ENCODE data around the gene ZNF785.
"Not testable (repeated sequence)": the region's sequence is repeated elsewhere in the genome, so short reads cannot be mapped to it uniquely, and the experiment has no call there.

ZNF785 gene

DNA sequence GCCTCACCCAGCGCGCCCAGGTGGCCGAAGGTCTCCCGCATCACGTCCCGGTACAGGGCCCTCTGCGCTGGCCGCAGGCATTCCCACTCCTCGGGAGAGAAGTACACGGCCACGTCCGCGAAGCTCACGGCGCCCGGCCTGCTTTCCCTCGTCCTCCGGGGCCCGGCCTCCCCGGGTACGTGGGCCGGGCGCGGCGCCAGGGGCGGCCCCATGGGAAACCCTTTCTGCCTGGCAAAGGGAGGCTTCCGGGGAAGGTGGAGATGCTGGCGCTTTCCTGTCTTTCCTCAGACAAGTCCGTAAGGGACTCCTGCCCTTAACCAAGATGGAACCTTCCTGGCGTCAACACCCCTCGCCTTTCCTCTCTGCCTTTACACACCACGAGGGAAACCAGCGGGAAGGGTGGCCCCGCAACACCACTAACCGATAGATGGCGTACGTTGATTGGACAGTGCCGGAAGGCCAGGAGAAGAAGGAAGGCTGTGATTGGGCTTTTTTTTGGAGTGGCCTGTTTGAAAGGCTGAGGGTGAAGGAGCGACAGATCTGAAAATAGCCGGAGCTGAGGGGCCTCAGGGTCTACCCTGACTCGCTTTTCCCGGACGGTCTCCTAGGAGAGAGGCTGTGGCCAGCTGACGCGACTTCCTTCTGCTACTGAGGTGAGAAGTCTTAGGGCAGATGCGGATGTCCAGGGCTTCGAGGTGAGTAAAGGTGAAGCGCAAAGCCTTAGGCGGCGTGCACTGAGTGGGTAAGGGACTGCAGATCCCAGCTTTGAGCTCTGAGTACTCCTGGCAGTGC, at the start of gene ZNF785:
Gene ZNF785 (minus strand): TSS at position 298 of the 792 bp plus-strand sequence. CDS start 86 bp downstream, at position 212.
- DNase-seq (ENCODE audit: low read depth), result peak; percentile 95

- DNase-seq (ENCODE audit: low read depth), result no peak
Measured at GRCh38 chr16:30633526-30633925, 48.0 kb upstream of the ZNF785 start.

GRCh38 chr16:30632454-30632853, 47.0 kb upstream of the ZNF785 start:
- not testable (repeated sequence) for DNase-seq (ENCODE audit: low read depth)

DNA sequence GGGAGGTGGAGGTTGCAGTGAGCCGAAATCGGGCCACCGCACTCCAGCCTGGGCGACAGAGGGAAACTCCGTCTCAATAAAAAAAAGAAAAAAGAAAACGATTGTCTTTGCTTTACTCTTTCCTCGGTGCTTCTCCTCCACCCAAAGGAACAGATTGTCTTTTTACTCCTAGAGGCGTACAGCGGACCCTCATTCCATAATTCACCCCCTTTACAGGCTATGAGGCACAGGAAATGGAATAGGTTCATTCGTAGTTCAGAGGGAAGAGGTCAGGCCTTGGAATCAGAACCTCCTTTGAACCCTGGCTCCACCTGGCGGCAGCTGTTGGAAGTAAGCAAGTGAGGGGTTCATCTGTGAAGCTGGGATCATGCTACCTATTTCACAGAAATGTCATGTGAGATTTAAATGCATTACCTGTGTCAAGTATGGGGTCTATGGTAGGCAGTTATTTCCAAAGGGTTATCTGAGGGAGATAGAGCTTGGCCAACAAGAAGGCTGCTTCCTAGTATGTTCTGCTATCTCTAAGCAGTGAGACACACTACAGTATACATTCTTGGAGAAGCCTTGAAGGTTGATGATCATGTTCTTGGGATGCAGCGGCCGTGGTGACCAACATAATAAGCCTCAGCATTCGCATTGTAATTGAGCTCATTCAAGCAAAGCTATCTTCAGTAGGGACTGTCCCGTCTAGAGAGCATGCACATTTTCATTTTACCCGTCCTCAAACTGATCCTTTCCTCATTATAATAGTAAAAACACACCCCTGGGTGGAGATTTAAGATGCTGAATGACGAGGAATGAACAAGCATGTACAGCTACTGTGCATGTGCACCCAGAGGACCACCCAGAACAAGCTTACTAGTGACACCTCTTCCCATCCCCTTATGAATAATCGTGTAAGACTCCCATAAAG, 43.4 kb upstream of the ZNF785 start:
- no peak for DNase-seq (ENCODE audit: low read depth)

GRCh38 chr16:30626236-30626635, 40.7 kb upstream of the ZNF785 start:
- no peak for DNase-seq (ENCODE audit: low read depth)

DNA sequence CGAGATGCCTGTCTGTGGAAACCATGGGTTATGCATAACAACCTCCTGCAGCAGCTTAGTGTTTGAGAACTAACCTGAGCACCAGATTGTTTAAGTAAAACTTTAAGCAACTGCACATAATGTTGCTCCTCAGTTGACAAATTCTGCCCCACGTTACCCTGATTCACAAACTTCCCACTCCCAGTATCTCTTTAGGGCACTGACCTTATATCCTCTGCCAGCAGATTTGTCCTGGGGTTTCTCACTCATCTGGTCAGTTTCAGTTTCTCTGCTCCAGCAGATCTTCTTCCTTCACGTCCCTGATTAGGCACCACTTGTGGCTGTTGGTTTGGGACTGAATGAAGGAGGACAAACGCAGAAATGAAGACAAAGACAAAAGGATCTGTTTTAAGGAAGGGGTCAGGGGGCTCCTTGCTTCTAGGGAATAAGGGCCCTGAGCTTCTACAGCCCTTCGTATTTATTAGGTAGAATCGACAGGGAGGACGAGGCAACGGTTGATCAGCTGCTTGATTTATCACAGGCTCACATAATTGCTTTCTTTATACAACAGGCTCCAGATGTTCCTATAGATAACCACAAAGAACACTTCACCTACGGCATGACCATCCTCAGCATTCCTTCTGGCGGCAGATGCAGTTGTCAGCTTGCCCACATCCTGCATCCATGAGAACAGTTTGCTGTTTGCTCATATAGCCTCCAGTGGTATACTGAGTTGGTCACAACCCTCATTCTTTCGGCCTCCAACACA, 38.2 kb upstream of the ZNF785 start:
- no peak for DNase-seq (ENCODE audit: low read depth)

DNA sequence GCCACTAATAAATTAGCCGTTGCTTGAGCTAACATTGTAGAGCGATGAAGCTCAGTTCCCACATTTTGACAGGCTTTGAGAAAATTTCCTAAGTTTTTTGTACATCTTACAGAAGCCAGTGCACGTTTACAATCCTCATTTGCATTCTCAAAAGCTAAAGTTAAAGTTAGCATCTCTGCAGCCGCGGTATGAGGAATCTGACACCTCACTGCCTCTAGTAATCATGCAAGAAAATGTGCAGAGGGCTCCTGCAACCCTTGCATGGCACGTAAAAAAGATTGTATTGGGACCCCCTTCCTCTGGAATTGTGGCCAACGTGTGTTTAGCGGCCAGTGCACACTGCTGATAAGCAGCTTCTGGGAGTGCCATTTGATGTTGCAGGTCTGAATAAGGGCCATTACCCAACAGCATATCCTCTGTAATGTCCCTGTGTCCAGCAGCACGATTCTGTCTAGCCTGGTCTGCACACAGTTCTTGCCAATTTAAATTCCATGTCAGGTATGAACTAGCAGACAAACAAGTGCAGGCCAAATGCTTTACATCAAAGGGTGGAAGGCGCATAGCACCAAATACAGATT, 37.0 kb upstream of the ZNF785 start:
- DNase-seq (ENCODE audit: low read depth), result no peak

DNA sequence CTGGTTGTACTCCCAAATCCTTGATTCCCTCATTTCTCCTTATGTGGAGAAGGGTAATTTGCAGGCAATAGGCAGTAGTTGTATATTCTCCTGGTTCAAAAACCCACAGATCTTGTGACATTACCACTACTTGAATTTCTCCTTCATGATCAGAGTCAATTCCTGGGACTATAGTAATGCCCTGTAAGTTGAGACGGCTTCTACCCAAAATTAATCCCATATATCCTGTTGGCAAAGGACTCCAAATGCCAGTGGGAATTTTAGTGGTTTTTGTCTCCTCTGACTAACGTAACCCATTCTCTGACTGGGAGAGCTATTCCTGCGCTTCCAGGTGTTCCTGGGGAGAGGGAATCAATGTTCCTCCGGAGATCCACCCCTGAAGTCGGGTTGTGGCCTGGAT, 36.3 kb upstream of the ZNF785 start:
- DNase-seq (ENCODE audit: low read depth), result no peak

DNA sequence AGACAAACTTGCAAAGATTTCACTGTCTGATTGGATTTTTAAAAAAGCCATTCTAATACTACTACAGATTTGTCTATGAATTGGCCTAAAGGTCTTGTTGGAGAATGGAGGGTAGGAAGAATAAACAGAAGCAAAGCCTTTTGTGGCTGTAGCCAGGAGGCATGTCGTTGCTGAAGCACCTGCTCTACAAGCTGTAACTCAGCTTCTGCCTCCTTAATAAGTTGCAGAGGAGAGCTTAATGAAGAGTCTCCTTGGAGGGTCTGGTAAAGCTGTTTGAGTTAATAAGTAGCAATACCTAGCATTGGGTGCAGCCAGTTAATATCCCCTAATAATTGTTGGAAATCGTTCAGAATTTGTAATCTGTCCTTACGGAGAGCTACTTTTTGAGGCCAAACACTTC, 34.7 kb upstream of the ZNF785 start:
- DNase-seq (ENCODE audit: low read depth), result no peak

GRCh38 chr16:30619638-30620037, 34.1 kb upstream of the ZNF785 start:
- no peak for DNase-seq (ENCODE audit: low read depth)

- DNase-seq (ENCODE audit: low read depth), result no peak
Measured at GRCh38 chr16:30619202-30619601, 33.7 kb upstream of the ZNF785 start.

DNA sequence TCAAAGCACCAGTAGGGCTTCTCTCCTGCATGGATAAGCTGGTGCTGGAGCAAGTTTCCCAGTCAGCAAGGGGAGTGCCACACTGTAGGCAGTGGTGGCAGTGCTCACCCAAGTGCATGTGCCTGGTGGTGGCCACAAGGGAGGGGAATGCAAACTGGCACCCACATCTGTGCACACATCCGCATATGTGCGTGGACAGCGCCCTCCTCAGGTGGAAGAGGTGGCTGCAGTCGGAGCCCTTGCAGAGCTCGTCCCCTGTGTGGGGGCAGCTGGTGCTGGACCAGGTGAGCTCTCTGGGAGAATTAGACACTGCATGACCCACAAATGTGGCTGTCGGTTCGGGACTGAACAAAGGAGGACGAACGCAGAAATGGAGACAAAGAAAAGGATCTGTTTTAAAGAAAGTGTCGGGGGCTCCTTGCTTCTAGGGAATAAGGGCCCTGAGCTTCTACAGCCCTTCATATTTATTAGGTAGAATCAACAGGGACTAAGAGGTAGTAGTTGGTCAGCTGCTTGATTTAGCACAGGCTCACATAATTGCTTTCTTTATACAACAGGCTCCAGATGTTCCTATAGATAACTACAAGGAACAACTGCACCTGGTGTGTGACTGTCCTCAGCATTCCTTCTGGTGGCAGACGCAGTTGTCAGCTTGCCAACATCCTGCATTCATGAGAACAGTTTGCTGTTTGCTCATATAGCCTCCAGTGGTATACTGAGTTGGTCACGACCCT, 30.0 kb upstream of the ZNF785 start:
- no peak for DNase-seq (ENCODE audit: low read depth)

GRCh38 chr16:30609926-30610839, 24.7 kb upstream of the ZNF785 start, which contains the start of gene ZNF689:
Gene ZNF689 (minus strand): TSS chr16:30610389. CDS start chr16:30610041, 348 bp downstream.
- peak; percentile 89 for DNase-seq (ENCODE audit: low read depth)

DNA sequence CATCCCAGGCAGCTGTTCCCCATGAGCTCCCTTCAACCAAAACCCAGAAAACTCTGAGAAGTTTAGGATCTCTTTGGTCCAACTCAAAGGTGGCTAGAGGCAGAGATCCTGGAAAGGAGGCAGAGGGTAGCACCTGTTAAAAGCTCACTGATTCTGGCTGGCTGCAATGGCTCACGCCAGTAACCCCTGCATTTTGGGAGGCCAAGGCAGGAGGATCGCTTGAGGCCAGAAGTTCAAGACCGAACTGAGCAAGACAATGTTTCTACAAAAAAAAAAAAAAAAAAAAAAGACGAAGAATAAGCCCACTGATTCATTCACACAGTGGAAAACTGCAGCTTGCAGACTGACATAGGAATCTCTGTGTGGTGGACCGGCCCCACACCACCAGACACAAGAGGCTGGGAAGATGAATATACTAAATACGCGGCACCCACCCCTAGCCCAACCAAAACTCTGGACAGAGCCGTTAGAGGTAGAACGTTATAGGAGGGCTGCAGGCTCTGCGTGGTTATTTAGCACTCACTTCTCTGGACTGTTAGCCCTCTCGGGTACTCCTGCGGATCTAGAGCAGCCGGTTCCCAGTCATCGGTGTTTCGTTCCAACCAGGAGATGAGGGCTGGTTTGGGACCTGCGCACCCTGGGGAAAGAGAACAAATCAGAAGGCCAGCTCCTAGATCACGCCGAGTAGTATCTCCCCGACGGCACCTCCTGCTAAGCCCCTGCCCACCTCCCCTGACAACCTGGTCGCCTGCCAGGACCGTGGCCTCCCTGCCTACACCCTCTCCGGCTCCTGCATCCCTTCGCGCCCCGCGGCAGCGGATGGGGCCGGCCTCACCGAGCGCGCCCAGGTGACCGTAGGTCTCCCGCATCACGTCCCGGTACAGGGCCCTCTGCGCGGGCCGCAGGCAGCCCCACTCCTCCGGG, 23.8 kb upstream of the ZNF785 start:
- no peak for DNase-seq (ENCODE audit: low read depth)

DNA sequence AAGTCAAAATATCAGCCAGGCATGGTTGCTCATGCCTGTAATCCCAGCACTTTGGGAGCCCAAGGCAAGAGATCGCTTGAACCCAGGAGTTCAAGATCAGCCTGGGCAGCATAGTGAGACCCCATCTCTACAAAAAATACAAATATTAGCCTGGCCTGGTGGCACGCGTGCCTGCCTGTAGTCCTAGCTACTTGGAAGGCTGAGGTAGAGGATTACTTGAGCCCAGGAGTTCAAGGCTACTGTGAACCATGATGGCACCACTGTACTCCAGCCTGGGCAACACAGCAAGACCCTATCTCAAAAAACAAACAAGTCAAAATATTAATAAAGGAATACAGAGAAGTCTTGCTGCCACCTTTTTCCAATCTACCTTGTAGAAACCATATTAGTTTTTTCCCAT, 20.5 kb upstream of the ZNF785 start:
- DNase-seq (ENCODE audit: low read depth), result no peak

GRCh38 chr16:30605158-30605557, 19.7 kb upstream of the ZNF785 start:
- DNase-seq (ENCODE audit: low read depth), result no peak

DNA sequence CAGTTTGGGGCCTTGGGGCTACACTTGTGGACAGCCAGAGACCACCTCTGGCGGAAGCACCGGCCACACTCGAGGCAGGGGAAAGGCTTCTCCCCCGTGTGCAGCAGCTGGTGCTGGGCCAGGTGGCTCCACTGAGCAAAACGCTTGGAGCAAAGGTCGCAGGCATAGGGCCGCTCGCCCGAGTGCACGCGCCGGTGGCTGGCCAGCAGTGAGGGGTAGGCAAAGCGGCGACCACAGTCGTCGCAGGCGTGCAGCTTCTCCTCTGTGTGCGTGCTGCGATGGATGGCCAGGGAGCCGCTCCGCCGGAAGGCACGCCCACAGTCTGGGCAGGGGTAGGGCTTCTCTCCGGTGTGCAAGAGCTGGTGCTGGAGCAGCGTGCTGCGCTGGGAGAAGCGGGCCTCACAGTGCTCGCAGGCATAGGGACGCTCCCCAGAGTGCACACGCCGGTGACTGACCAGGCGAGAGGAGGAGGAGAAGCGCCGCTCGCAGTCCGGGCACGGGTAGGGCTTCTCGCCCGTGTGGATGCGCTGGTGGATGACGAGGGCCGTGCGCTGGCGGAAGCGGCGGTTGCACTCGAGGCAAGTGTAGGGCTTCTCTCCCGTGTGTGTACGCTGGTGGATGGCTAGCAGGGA, 18.9 kb upstream of the ZNF785 start:
- DNase-seq (ENCODE audit: low read depth), result no peak

DNA sequence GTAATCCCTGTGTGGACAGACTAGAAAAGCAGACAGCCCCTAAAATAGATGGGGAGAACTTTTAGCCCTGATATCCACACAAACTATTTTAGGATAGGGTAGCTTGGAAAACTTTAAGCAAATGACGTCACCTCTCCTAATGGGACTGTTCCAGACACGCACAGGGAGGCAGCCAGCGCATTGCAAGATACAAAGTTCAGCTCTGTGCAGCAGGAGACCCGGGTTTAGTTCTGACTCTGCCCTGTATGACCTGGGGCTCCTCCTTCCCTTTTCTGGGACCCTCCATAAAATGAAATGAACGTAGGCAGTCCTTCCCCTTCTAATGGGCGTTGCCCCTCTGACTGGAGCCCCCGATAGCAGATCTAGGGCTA, 18.4 kb upstream of the ZNF785 start:
- no peak for DNase-seq (ENCODE audit: low read depth)
